ENCODE measurements around the gene TNNC1.

The TNNC1 gene

DNA sequence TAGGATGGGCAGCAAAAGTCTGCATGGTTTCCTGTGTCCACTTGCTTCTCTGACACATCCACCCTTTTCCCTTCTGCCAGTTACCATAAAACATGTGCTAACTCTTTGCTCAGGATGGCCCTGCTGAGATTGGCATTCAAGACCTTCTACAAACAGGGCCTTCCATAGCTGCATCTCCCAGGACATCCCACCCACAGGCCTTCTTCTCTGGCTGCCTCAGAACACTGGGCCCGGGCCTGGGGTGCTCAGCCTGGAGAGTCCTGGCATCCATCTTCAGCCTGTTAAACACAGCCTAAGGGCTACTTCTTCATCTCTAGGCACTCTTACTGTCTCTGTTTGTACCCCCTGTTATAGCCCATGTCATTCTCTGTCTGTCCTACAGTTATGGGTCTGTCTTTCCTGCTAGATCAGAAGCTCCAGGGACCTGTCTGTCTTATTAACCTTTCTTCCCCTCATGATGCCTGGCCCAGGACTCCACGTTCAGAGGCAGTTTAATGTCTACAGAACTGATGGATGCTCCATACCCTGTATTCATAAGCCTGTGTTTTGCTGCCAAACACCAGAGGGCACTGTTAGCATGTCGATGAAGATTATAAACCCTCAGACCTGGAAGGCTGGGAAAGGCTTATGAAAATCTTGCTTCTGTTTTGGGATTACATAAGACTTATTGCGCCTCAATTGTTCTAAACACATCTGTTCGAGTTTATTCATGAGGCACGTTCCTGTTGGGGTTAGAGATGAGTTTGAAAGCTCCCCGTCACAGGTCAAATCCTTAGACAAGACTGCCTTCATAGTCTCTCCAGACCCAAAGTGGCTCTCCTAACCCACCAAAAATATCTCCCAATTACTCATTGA lies 25.5 kb downstream of the TNNC1 start:
- DNase-seq = peak; percentile 78 to 87 (median 78)

DNA sequence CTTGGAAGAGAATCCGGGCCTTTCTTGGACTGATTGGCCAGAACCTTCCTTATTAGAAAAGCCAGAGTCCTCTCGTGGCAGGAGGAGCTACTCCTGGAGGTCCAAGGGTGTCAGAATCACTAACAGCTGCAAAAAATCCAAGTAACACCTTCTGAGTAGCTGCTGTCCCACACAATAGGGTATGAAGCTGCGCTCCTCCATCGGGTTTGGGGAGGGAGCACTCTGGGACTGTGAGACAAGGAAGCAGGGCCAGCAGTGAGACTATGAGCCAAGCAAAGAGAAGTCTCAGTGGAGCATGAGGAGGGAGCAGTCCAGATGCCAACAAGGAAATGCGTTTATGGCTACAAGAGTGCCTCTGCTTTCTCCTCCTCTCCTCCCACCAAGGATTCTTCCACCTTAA lies 30.7 kb downstream of the TNNC1 start:
- no peak for DNase-seq

DNA sequence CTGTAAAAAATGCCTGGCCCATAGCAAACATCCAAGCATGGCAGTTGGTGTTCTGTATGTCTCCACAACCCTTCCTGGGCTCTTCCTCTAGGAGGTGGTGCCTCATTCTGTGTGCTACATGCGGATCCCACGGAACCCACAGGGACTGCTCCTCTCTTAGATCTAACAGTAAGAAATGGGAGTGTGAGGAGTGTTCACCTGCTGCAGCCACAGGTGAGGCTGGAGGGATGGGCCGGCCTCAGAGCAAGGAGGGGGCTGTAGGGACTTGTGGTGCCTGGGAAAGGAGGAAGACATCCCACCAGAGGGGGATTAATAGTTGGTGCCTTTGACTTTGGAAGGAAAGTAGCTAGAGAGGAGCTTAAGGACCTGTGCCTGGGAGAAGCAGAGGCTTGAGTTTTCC lies 31.2 kb downstream of the TNNC1 start:
- no peak for DNase-seq

DNA sequence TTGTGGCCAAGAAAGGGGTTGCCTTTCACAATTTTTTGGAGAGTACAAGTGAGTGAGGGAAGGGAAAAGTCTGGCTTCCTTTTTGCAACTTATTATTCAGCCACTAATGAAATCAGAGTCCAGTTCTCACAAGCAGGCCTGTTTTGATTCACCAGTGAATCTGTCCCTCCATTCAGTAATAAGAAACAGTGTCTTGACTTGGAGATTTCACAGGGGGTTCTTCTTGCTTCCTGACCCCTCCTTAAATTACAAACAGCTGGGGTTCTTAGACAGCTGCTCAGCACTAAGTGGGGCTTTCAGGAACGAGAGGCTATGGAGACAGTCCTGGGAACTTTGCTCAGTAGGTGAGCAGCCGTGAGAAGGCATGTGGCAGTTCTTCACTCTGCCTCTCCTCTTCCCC lies 33.5 kb downstream of the TNNC1 start:
- no peak for DNase-seq

DNA sequence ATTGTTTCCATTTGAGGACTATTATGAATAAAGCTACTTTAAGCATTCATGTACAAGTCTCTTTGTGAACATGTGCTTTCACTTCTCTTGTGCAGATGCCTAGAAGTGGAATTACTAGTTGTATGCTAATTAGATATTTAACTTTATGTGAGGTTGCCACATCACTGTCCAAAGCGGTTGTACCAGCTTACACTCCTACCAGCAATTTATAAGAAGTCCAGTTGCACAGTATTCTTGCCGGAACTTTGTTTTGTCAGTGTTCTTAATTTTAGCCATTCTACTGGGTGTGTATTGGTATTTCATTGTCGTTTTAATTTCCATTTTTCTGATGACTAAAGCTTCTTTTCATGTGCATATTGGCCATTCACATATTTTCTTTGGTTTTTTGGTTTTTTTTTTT lies 38.0 kb downstream of the TNNC1 start:
- DNase-seq = no peak

DNA sequence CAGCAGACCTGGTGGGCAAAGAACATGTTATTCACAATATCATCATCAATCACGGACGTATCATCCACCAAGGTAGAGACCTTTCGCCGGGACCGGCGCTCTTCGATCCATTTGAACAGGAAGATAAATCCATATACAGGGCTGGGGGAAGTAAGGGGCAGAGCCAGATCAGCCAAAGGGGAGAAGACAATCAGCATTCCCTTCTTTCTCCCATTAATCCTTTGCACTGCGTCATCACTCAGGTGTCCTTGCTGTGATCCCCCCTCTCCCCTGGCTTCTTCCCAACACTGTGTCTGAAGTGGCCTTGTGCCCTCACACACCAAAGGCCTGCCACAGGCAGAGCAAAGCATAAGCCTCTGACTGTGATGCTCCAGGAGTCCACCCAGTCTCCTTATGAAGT lies 45.4 kb downstream of the TNNC1 start:
- no peak for DNase-seq

DNA sequence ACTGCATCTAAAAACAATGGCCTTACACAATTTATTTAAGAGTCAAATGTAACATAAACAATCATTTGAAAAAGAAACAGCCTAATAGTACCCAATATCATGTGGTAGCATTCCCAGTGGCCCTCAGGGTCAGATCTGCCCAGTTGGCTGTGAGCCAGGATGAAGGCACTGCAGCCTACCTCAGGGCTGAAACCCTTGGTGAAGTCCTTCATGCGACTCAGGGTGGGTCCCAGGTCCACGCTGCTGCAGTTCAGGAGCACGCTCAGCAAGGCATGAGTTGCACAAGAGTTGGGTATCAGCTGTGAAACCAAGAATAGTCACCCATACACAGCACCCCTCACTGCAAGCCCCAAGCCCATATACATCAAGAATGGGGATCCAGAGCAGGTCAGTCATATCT lies 46.1 kb downstream of the TNNC1 start:
- no peak for DNase-seq

DNA sequence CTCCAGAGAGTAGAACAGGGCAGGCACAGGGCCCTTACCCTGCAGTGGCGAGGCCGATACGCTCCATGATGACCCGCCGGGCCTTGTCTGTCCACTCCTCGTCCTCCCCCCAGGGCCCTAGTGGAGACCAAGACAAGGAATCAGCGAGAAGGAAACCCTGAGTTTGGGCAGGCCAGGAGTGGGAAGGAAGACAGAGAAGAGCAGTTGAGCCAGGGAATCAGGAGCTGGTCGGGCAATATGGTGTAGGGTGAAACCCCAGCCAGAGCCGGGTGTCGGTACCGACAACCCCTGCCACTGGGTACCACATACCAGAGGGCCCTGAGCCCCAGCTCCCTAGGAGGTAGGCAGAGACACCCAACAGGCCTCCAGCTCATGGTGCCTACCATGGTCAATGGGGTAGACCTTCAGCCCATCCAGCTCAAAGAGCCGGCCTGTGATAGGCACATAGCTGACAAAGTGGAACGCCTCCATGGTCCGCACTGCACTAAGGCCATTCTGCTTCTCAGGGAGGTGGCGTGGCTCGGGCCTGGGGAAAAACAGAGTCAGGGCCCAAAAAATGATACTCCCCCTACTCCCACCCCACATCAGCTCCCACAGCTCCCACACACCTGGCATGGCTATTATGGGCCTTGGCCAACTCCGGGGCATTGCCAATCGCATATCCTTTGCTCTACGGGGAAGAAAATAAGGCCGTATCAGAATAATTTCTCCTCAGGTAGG lies 46.9 kb downstream of the TNNC1 start:
- no peak for DNase-seq

DNA sequence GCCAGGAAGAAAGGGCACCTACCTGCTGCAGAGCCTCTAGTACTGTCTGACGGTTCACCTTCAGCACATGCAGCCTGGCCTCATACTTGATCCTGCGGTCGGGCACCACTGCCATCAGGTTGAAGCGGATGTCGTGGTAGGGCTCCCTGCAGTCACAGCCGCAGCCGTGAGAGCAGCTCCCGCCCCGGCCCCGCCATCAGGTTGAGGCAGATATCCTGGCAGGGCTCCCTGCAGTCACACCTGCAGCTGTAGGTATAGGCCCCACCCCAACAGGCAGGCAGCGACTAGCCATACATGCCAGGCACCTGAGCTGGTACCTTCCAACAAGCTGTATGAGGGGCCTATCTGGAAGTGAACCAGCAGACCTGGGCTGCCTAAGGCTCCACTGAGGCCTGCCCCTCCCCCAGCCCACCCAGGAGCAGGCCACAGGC lies 47.6 kb downstream of the TNNC1 start:
- DNase-seq = no peak

DNA sequence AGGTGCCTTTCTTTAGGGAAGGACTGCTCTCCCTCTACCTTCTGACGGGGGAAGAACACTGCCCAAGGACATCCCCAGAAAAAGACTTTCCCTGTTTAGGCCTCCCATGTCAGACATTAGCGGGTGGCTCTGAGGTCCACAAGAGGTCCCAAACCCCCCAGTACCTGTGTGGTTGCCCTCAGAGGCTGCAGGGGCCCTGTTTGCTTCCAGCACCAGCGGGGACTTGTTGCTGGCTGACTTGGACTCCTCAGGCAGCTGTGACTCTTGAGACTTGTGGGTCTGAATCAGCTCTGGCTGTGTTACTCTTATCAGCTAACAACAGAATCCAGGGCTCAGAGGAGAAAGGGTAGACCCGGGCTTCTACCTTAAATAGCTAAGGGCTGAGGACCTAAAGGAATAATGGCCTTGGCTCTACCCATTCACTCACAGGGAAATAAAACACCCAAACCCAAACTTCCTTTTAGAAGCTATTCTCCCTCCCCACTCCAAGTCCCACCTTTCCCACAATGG lies 48.2 kb downstream of the TNNC1 start:
- DNase-seq = no peak

DNA sequence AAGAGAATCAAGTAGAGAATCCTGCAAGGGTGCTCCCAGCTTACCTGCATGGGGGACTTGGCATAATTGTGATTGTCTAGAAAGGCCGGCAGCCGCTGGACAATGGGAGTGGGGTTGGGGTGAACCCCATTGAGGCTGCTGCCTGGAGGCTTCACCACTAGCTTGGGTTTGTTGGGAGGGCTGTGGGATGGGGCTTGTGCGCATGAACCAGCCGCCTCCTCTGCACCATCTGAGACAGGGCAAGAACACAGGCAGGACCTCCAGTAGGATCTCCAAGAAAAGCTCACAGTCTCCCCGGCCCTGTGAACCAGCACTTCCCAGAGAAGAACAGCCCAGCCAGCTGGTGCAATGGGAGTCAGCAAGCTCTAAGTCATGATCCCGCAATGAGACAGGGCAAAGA lies 48.8 kb downstream of the TNNC1 start:
- no peak for DNase-seq

DNA sequence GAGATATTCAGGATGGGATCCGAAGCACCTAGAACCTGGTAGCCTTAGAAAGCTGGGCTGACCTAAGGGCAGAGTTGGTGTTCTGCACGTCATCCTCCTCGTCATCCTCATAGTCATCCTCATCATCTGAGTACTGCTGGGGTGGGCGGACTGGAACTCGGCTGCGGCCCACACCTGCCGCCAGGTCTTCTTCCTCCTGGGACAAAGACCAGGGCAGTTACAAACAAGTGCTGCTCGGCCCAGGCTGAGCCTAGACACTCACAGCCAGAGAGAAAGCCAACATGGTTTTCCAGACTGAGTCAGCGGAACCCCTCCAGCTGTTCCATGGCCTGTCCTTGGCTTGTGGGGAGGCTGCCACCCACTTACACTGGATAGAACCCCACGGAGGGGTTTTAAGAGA lies 49.5 kb downstream of the TNNC1 start:
- DNase-seq = no peak

DNA sequence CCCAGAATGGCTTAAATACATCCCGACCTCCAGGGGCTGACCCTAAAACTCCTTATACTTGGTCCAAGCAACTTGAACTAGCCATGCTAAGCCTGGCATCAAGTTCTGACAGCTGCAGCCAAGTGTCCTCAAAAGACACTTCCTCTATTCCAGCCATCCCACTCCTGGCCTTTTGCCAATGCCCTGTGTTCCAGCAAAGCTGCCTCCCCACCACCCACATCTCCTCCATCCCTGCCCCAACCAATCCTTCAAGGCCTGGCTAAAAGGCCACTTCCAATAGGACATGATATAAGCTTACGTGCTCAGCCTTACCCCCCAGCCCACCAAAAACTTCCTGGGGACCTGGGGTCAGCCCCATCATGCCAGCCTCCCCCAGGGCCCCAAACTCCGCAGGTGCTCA lies 49.9 kb downstream of the TNNC1 start:
- DNase-seq = peak in 2 of 3 donors; percentile 27 to 48

DNA sequence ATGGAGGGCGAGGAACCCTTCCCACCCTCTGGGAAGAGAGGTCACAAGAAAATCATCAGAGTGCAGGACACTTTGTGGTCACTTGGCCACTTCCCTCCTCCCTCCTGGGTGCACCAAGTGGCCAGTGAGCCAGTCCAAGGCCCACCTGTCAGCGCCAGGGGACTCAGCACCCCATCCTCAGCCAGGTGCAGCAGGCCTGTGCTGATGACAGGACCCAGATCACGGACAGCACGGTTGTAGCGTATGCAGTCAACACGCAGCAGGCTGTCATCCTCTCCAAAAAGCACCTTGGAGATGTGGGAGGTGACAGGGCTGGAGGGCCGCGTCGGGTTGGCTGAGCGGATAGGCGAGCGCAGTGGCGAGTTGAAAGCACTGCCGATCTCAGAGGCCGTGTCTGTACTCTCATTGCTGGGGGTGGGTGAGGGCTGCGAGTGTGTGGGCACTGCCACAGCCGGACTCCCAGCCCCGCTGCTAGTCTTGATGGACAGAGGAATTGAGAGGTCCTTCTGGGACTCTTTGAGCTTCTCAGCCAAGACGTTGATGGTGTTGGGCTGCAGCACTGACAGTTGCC lies 50.5 kb downstream of the TNNC1 start:
- no peak for DNase-seq

DNA sequence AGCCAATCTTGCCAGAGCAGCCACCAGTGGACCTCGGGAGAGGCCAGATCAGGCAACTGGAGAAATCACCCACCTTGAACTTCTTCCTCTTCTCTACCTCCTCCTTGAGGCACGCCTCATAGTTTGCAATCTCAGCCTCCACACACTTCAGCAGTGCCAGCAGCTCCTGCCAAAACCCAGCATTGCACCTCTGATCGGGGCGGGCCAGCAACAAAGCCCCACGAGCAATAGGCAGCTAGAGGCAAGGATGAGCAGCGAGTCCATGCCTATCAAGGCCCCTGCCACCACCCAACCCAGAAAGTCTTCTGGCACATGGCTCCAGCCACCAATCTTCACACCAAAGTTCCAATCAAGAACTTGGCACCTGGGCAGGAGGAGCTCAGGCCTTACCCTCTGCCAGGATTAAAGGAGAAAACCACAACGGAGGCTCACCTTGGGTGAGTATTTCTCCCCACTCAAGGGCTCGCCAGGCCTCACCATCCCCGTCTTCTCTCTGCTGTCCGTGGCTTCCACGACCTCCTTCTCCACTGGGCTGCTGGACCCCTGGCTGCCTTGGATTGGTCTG lies 51.1 kb downstream of the TNNC1 start:
- no peak for DNase-seq

DNA sequence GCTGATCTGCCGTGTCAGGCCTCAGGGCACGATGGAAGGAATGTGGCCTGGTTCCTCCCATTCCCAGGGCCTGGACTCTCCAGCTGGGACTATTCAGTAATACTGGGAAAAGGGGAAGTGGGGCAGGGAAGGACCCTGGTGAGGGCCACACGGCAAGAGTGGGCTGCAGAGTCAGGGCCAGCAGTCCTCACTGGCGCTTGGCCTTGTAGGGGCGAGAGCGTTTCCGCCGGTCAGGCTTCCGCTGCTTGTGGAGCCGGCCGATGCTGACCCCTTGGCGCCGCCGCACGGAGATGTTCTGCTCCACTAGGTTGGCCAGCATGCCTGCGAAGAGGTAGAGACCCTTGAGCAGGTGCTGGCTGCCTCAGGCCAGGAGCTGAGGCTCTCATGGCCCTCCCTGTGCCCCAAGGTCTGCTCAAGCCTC lies 51.7 kb downstream of the TNNC1 start:
- no peak for DNase-seq

DNA sequence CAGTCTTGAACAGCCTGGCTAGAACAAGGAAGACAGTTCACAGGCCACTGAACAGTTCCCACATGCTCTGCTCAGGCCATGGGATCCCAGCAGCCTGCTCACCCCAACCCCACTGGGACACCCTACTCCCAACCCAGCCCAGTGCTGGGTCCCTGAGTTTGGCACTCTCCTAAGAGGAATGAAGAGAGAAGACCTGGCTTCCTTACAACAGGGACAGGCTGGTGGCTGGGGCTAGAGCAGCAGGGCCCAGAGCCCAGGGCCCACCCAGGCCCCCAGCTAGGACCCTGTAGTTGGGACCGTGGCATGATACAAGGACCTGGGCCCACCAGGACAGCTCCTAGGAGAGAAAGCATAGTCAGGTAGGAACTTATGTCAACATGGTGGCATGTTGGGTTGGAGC lies 52.3 kb downstream of the TNNC1 start:
- DNase-seq = no peak

Data from suppressor macrophage treated with lipopolysaccharide for 1 hour (primary cell).